Measurements from ENCODE around the gene NEMF.

DNA sequence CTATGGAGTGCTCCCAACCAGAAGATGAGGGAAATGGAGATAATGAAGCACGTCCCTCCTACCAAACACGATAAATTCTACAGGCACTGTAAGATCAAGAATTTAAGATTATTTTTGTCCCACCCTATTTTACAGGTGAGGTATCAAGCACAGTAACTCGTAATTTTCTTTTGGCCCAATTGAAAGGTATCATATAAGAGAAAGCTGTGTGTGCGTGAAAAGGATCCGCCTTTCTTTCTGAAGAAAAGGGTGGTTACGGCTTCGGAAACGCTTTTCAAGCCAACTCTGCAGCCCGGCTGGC lies 85.4 kb downstream of the NEMF start:
- no peak for TF ChIP-seq EZH2 (IDR thresholded peaks at IDR 0.05; ENCODE audit: low read length)
- TF ChIP-seq, protein P1, sequence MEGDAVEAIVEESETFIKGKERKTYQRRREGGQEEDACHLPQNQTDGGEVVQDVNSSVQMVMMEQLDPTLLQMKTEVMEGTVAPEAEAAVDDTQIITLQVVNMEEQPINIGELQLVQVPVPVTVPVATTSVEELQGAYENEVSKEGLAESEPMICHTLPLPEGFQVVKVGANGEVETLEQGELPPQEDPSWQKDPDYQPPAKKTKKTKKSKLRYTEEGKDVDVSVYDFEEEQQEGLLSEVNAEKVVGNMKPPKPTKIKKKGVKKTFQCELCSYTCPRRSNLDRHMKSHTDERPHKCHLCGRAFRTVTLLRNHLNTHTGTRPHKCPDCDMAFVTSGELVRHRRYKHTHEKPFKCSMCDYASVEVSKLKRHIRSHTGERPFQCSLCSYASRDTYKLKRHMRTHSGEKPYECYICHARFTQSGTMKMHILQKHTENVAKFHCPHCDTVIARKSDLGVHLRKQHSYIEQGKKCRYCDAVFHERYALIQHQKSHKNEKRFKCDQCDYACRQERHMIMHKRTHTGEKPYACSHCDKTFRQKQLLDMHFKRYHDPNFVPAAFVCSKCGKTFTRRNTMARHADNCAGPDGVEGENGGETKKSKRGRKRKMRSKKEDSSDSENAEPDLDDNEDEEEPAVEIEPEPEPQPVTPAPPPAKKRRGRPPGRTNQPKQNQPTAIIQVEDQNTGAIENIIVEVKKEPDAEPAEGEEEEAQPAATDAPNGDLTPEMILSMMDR (optimal IDR thresholded peaks at IDR 0.05 in 1 of 3, IDR thresholded peaks at IDR 0.05 in 1 of 3, conservative IDR thresholded peaks at IDR 0.05 in 1 of 3; ENCODE audit: extremely low read depth in 1 of 3, insufficient read depth in 2 of 3, low read length in 3 of 3), result no peak

Measured in keratinocyte (primary cell).